IMR-90 (cell line): ENCODE data around the gene SPP2. TPM values are rescaled to one million over a fixed set of nuclear protein-coding genes. Genes with fewer than 3 reads are reported as not detected.

Source experiments
- ATAC-seq: fragments of 200-7000 bp; cut with Tn5 transposase; 2 replicates; pipeline ENCODE4 v1.9.1; 2020; ENCODE audit warnings: low read depth, mild to moderate bottlenecking, moderate library complexity
- BruUV-seq: library from RNA; stranded (reverse); fragments of 400-500 nt; replicated peaks from 2 replicates; lab custom pipeline; 2021; lab: Mats Ljungman, UMichigan
- CTCF ChIA-PET: fragments of 300-600 bp; formaldehyde crosslinking; extraction: SDS; loops from one replicate; lab custom pipeline; 2021; ENCODE audit warnings: antibody characterized with exemption; lab: Yijun Ruan, JAX
- POLR2A ChIA-PET: fragments of 300-600 bp; sonication (Branson Sonifier 250); formaldehyde crosslinking; loops from one replicate; lab custom pipeline; 2022; ENCODE audit warnings: antibody characterized with exemption; ENCODE audit not compliant: unreplicated experiment; lab: Charles Lee
- DNase-seq: peaks from one replicate; pipeline ENCODE4 v3.0.0; 2013
- H2AFZ ChIP-seq: replicated peaks from 2 replicates; pipeline ENCODE3; 2013; ENCODE audit warnings: low read length, mild to moderate bottlenecking; ENCODE audit not compliant: poor library complexity
- H2AK5ac ChIP-seq: 2 replicates; pipeline ENCODE4 v1.6.1; 2013; ENCODE audit warnings: low read depth, low read length, inconsistent platforms
- H2AK9ac ChIP-seq: replicated peaks from 2 replicates; pipeline ENCODE3; 2013; ENCODE audit warnings: mild to moderate bottlenecking, low read depth, low read length, moderate library complexity; ENCODE audit not compliant: poor library complexity
- H2BK120ac ChIP-seq: 2 replicates; pipeline ENCODE4 v1.6.1; 2013; ENCODE audit warnings: low read depth, low read length, inconsistent platforms
- H2BK15ac ChIP-seq: 3 replicates; pipeline ENCODE4 v1.6.1; 2013; ENCODE audit warnings: low read depth, low read length, inconsistent platforms
- H2BK20ac ChIP-seq: 2 replicates; pipeline ENCODE4 v1.6.1; 2013; ENCODE audit warnings: low read depth, mild to moderate bottlenecking, inconsistent platforms, low read length, moderate library complexity
- H2BK5ac ChIP-seq: 2 replicates; pipeline ENCODE4 v1.6.1; 2013; ENCODE audit warnings: mild to moderate bottlenecking, low read depth, low read length, inconsistent platforms; ENCODE audit not compliant: poor library complexity, severe bottlenecking
- H3K14ac ChIP-seq: replicated peaks from 2 replicates; pipeline ENCODE4 v1.6.1; 2013; ENCODE audit warnings: low read depth, low read length, inconsistent platforms
- H3K18ac ChIP-seq: 2 replicates; pipeline ENCODE4 v1.6.1; 2013; ENCODE audit warnings: low read depth, low read length, control low read depth
- H3K23ac ChIP-seq: 2 replicates; pipeline ENCODE4 v1.6.1; 2013; ENCODE audit warnings: low read depth, low read length, inconsistent platforms
- H3K27ac ChIP-seq: 2 replicates; pipeline ENCODE4 v1.5.1; 2013; ENCODE audit warnings: mild to moderate bottlenecking, control low read depth, low read length; ENCODE audit not compliant: insufficient read depth
- H3K27me3 ChIP-seq: 2 replicates; pipeline ENCODE4 v1.6.1; 2013; ENCODE audit warnings: low read length; ENCODE audit not compliant: control insufficient read depth, insufficient read depth
- H3K36me3 ChIP-seq: 2 replicates; pipeline ENCODE4 v1.6.1; 2013; ENCODE audit warnings: low read length, mixed read lengths; ENCODE audit not compliant: control insufficient read depth, insufficient read depth
- H3K4ac ChIP-seq: 2 replicates; pipeline ENCODE4 v1.6.1; 2013; ENCODE audit warnings: low read depth, low read length, inconsistent platforms
- H3K4me1 ChIP-seq: 2 replicates; pipeline ENCODE4 v1.6.1; 2013; ENCODE audit warnings: low read length, mixed read lengths; ENCODE audit not compliant: control insufficient read depth, insufficient read depth
- H3K4me2 ChIP-seq: 2 replicates; pipeline ENCODE4 v1.6.1; 2013; ENCODE audit warnings: low read depth, mild to moderate bottlenecking, control low read depth, low read length, moderate library complexity
- H3K4me3 ChIP-seq: 2 replicates; pipeline ENCODE4 v1.5.1; 2013; ENCODE audit warnings: low read depth, mild to moderate bottlenecking, control low read depth, low read length, moderate library complexity; ENCODE audit not compliant: insufficient read depth
- H3K56ac ChIP-seq: 2 replicates; pipeline ENCODE4 v1.6.1; 2013; ENCODE audit warnings: low read length, inconsistent platforms; ENCODE audit not compliant: insufficient read depth; ENCODE audit errors: extremely low read depth
- H3K79me1 ChIP-seq, 2 experiments: 2 replicates each; pipeline ENCODE4 v1.6.1; 2013; ENCODE audit warnings: low read length in 2 of 2, inconsistent platforms in 1 of 2, low read depth in 1 of 2
- H3K9ac ChIP-seq: 2 replicates; pipeline ENCODE4 v1.6.1; 2013; ENCODE audit warnings: low read depth, low read length, control low read depth
- H3K9me1 ChIP-seq: 2 replicates; pipeline ENCODE4 v1.6.1; 2013; ENCODE audit warnings: low read length, inconsistent platforms; ENCODE audit not compliant: insufficient read depth
- H3K9me3 ChIP-seq: 2 replicates; pipeline ENCODE4 v1.6.1; 2013; ENCODE audit warnings: low read length; ENCODE audit not compliant: control insufficient read depth, insufficient read depth
- H4K20me1 ChIP-seq: 2 replicates; pipeline ENCODE4 v1.6.1; 2013; ENCODE audit warnings: low read length, inconsistent platforms; ENCODE audit not compliant: insufficient read depth
- H4K5ac ChIP-seq: 2 replicates; pipeline ENCODE4 v1.6.1; 2013; ENCODE audit warnings: mild to moderate bottlenecking, low read depth, low read length, control low read depth
- H4K8ac ChIP-seq, 2 experiments: 2 replicates each; pipeline ENCODE4 v1.6.1; 2013; ENCODE audit warnings: low read depth in 2 of 2, low read length in 2 of 2, control low read depth in 1 of 2, inconsistent platforms in 1 of 2
- H4K91ac ChIP-seq: 2 replicates; pipeline ENCODE4 v1.6.1; 2013; ENCODE audit warnings: low read depth, low read length, inconsistent platforms; ENCODE audit not compliant: insufficient read depth
- BHLHE40 ChIP-seq: fragments of 150-350 bp; IDR thresholded peaks from 2 replicates; pipeline ENCODE4 v1.6.1; 2016; ENCODE audit warnings: mild to moderate bottlenecking, low read depth, low read length
- FOS ChIP-seq: fragments of 150-350 bp; IDR thresholded peaks from 2 replicates; pipeline ENCODE4 v1.6.1; 2016; ENCODE audit warnings: low read depth, low read length
- MAFK ChIP-seq: IDR thresholded peaks from 2 replicates; pipeline ENCODE4 v1.6.1; 2012; ENCODE audit warnings: low read depth, low read length, improper control_type of control experiment
- MAZ ChIP-seq: IDR thresholded peaks from 2 replicates; pipeline ENCODE4 v1.6.1; 2012; ENCODE audit warnings: low read depth, mild to moderate bottlenecking, low read length, improper control_type of control experiment, moderate library complexity, borderline replicate concordance
- MXI1 ChIP-seq: IDR thresholded peaks from 2 replicates; pipeline ENCODE4 v1.6.1; 2012; ENCODE audit warnings: low read depth, mild to moderate bottlenecking, low read length, moderate library complexity, borderline replicate concordance
- RAD21 ChIP-seq: IDR thresholded peaks from 2 replicates; pipeline ENCODE4 v1.6.1; 2012; ENCODE audit warnings: low read length, improper control_type of control experiment
- RFX5 ChIP-seq: IDR thresholded peaks from 2 replicates; pipeline ENCODE4 v1.8.0; 2012; ENCODE audit warnings: low read depth, mild to moderate bottlenecking, low read length, moderate library complexity
- SMC3 ChIP-seq: fragments of 150-350 bp; IDR thresholded peaks from 2 replicates; pipeline ENCODE4 v1.6.1; 2016; ENCODE audit warnings: low read depth, mild to moderate bottlenecking, antibody characterized with exemption, low read length, moderate library complexity
- WGBS, 2 experiments: methylation state at CpG; one replicate each; pipeline versions ENCODE4 v1.1.5 to v1.1.7; 2013; ENCODE audit warnings: missing lambda C conversion rate in 2 of 2; ENCODE audit not compliant: insufficient read length in 1 of 2; ENCODE audit errors: extremely low coverage in 2 of 2; 5-methylcytosine and 5-hydroxymethylcytosine counted together
- dilution Hi-C: fragments of 300-500 bp; cut with HindIII; formaldehyde crosslinking; loops from one replicate; pipeline ENCODE4 v1.14.3; 2018; ENCODE audit warnings: low sequenced_read_pairs; ENCODE audit not compliant: unreplicated experiment
- in situ Hi-C: fragments of 300-500 bp; cut with MboI; formaldehyde crosslinking; loops from 3 replicates; pipeline ENCODE4 v1.14.3; 2019; ENCODE audit warnings: low sequenced_read_pairs, inconsistent platforms, mixed read lengths
- intact Hi-C: fragments of 100-400 bp; cut with micrococcal nuclease; formaldehyde crosslinking; loops from 2 replicates; pipeline ENCODE4 v1.10.0; 2022
- polyA plus RNA-seq, 3 experiments: library from polyadenylated mRNA; depleted of rRNA; stranded (reverse); fragments of >200 nt; gene quantifications; 2 replicates each; pipeline ENCODE4 v1.2.3, GENCODE V29; 2012; ENCODE audit warnings: low replicate concordance in 1 of 3
- total RNA-seq: library from RNA; depleted of rRNA; stranded (reverse); fragments of >200 nt; gene quantifications from 2 replicates; pipeline ENCODE4 v1.2.3, GENCODE V29; 2012
- TF ChIP-seq, protein P1 (sequence below): fragments of 150-350 bp; IDR thresholded peaks from 2 replicates; pipeline ENCODE4 v1.6.1; 2016; ENCODE audit warnings: low read depth, mild to moderate bottlenecking, low read length, moderate library complexity, borderline replicate concordance
- TF ChIP-seq, protein P2 (sequence below): conservative IDR thresholded peaks from 2 replicates; pipeline ENCODE4 v1.5.1; 2012; ENCODE audit warnings: mild to moderate bottlenecking, low read depth, low read length, improper control_type of control experiment

SPP2 gene
- total and polyA plus RNA-seq, 2 of the 4 experiments (the other 2 are of a cell fraction) = not detected

DNA sequence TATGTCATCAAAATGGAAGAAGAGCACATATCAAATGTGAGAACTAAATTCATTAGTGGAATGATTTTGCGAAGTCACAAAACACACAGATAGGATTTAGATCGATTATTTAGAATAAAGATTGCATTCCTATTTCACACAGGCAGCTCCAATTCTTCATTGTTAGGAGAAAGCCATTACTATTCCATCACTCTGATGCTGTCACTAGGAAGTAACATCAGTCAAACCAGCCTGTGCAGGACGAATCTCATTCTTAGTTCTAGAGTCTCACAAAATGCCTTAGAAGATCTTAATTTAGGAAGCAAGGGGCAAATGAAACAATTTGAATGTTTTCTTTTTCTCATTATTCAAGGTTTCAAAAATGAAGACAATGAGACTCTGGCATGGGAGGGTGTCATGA, 44.0 kb upstream of the SPP2 start:
- no peak overlapping the region for H3K23ac ChIP-seq
- intact Hi-C loops (no loop called here), in situ Hi-C loops (no loop called here), dilution Hi-C loops (no loop called here)
- H4K5ac ChIP-seq = no peak overlapping the region
- H4K8ac ChIP-seq = no peak overlapping the region
- no peaks in the 10 kb centered on the region for H3K36me3 ChIP-seq
- no peak overlapping the region for H3K14ac ChIP-seq
- H3K9me1 ChIP-seq = peaks cover 4% of the 10 kb centered on the region; the same call in 1 of the 2 replicates
- no peak overlapping the region for H3K56ac ChIP-seq
- no peak overlapping the region for H3K4me3 ChIP-seq
- TF ChIP-seq SMC3 (no peak), RAD21 (no peak), BHLHE40 (no peak), MAZ (no peak), RFX5 (no peak), MAFK (no peak), MXI1 (no peak), FOS (no peak)
- TF ChIP-seq, protein P1, sequence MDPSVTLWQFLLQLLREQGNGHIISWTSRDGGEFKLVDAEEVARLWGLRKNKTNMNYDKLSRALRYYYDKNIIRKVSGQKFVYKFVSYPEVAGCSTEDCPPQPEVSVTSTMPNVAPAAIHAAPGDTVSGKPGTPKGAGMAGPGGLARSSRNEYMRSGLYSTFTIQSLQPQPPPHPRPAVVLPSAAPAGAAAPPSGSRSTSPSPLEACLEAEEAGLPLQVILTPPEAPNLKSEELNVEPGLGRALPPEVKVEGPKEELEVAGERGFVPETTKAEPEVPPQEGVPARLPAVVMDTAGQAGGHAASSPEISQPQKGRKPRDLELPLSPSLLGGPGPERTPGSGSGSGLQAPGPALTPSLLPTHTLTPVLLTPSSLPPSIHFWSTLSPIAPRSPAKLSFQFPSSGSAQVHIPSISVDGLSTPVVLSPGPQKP = no peak
- TF ChIP-seq, protein P2, sequence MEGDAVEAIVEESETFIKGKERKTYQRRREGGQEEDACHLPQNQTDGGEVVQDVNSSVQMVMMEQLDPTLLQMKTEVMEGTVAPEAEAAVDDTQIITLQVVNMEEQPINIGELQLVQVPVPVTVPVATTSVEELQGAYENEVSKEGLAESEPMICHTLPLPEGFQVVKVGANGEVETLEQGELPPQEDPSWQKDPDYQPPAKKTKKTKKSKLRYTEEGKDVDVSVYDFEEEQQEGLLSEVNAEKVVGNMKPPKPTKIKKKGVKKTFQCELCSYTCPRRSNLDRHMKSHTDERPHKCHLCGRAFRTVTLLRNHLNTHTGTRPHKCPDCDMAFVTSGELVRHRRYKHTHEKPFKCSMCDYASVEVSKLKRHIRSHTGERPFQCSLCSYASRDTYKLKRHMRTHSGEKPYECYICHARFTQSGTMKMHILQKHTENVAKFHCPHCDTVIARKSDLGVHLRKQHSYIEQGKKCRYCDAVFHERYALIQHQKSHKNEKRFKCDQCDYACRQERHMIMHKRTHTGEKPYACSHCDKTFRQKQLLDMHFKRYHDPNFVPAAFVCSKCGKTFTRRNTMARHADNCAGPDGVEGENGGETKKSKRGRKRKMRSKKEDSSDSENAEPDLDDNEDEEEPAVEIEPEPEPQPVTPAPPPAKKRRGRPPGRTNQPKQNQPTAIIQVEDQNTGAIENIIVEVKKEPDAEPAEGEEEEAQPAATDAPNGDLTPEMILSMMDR = no peak
- H3K4ac ChIP-seq = no peak overlapping the region
- H3K9ac ChIP-seq = no peak overlapping the region
- no CpG with 5 or more reads among the region's 3 CpGs for WGBS, 2 experiments
- no peaks in the 10 kb centered on the region for H3K4me1 ChIP-seq
- no peak overlapping the region for H3K27ac ChIP-seq
- no peak overlapping the region for H2AK9ac ChIP-seq
- CTCF ChIA-PET = no interaction called here
- peaks cover 4% of the 10 kb centered on the region for H3K27me3 ChIP-seq
- H3K18ac ChIP-seq = no peak overlapping the region
- no peaks in the 10 kb centered on the region for H3K79me1 ChIP-seq
- no TSS peak for BruUV-seq
- H4K20me1 ChIP-seq = no peaks in the 10 kb centered on the region
- H2BK120ac ChIP-seq = no peak overlapping the region
- DNase-seq (no peak), ATAC-seq (no peak)
- POLR2A ChIA-PET = no interaction called here
- no peak overlapping the region for H3K4me2 ChIP-seq
- H2BK20ac ChIP-seq = no peak overlapping the region
- H4K91ac ChIP-seq = no peak overlapping the region
- no peaks in the 10 kb centered on the region for H3K9me3 ChIP-seq
- H2BK15ac ChIP-seq = no peak overlapping the region
- no peak overlapping the region for H2AK5ac ChIP-seq
- H2AFZ ChIP-seq = no peak overlapping the region
- H2BK5ac ChIP-seq = no peak overlapping the region
